T-cell (primary cell): Measurements from ENCODE around the gene TCL1A. TPM values are rescaled to one million over a fixed set of nuclear protein-coding genes. Genes with fewer than 3 reads are reported as not detected.

Source experiments
- ATAC-seq, 4 experiments: fragments of 200-7000 bp in 3 of 4; fragments of 150-1000 bp in 1 of 4; cut with Tn5 transposase; replicated peaks in 1 of 4; 1 replicate in 3 of 4; 2 replicates in 1 of 4; pipeline ENCODE4 v1.10.0; 2021; ENCODE audit warnings: moderate library complexity in 3 of 4, mild to moderate bottlenecking in 2 of 4, moderate number of reproducible peaks in 1 of 4
- CTCF ChIA-PET, 2 donors: fragments of 300-600 bp; sonication (Branson Sonifier 250); formaldehyde crosslinking; loops; one replicate each; lab custom pipeline; 2022; ENCODE audit warnings: antibody characterized with exemption in 2 of 2; lab: Charles Lee
- POLR2A ChIA-PET, 2 donors: fragments of 300-600 bp; sonication (Branson Sonifier 250); formaldehyde crosslinking; loops; one replicate each; lab custom pipeline; 2022; ENCODE audit warnings: antibody characterized with exemption in 2 of 2; lab: Charles Lee
- DNase-seq, 35 experiments: peaks; one replicate each; pipeline versions ENCODE4 v3.0.0 to v3.0.0-alpha.2; 2013 to 2023
- H3K27ac ChIP-seq: one replicate; pipeline ENCODE4 v1.5.1; 2013; ENCODE audit warnings: low read length
- H3K27me3 ChIP-seq, 2 experiments: replicated peaks in 1 of 2; 1 replicate in 1 of 2; 2 replicates in 1 of 2; pipeline versions ENCODE4 v1.6.1 to v1.7.0; 2013; ENCODE audit warnings: low read length in 1 of 2, mixed read lengths in 1 of 2; ENCODE audit not compliant: control insufficient read depth in 2 of 2, insufficient read depth in 2 of 2; ENCODE audit errors: extremely low read depth in 1 of 2
- H3K36me3 ChIP-seq, 2 donors: 1 replicate in 1 of 2; 2 replicates in 1 of 2; pipeline versions ENCODE4 v1.6.1 to v1.7.0; 2013; ENCODE audit warnings: low read length in 1 of 2; ENCODE audit not compliant: control insufficient read depth in 2 of 2, insufficient read depth in 1 of 2; ENCODE audit errors: extremely low read depth in 1 of 2
- H3K4me1 ChIP-seq, 2 experiments: 1 replicate in 1 of 2; 2 replicates in 1 of 2; pipeline versions ENCODE4 v1.6.1 to v1.7.0; 2013; ENCODE audit warnings: low read length in 2 of 2, mixed read lengths in 1 of 2; ENCODE audit not compliant: insufficient read depth in 2 of 2, control insufficient read depth in 1 of 2; ENCODE audit errors: extremely low read depth in 1 of 2
- H3K4me3 ChIP-seq, 2 donors: 1 replicate in 1 of 2; 2 replicates in 1 of 2; pipeline versions ENCODE4 v1.5.1 to v1.7.0; 2013; ENCODE audit warnings: mild to moderate bottlenecking in 2 of 2, low read length in 1 of 2, moderate library complexity in 1 of 2; ENCODE audit not compliant: control insufficient read depth in 1 of 2; ENCODE audit errors: extremely low read depth in 1 of 2
- H3K9me3 ChIP-seq: 2 replicates; pipeline ENCODE4 v1.7.0; 2013
- H3K27ac Mint-ChIP-seq, 2 donors: one replicate each; pipeline ENCODE4 v1.8.0; 2020 to 2021; ENCODE audit warnings: mild to moderate bottlenecking in 2 of 2, mixed read lengths in 2 of 2
- H3K27me3 Mint-ChIP-seq, 2 donors: one replicate each; pipeline ENCODE4 v1.8.0; 2021 to 2022; ENCODE audit warnings: mixed read lengths in 2 of 2
- H3K36me3 Mint-ChIP-seq: one replicate; pipeline ENCODE4 v1.8.0; 2021; ENCODE audit warnings: mixed read lengths
- H3K4me1 Mint-ChIP-seq, 3 donors: one replicate each; pipeline ENCODE4 v1.8.0; 2020 to 2022; ENCODE audit warnings: mixed read lengths in 3 of 3, mild to moderate bottlenecking in 1 of 3
- H3K4me3 Mint-ChIP-seq, 3 donors: one replicate each; pipeline ENCODE4 v1.8.0; 2020 to 2022; ENCODE audit warnings: mild to moderate bottlenecking in 3 of 3, mixed read lengths in 3 of 3, moderate library complexity in 3 of 3
- H3K9me3 Mint-ChIP-seq, 3 donors: one replicate each; pipeline ENCODE4 v1.8.0; 2020 to 2022; ENCODE audit warnings: mixed read lengths in 3 of 3
- WGBS: methylation state at CpG from one replicate; pipeline ENCODE4 v1.1.5; 2013; ENCODE audit warnings: missing lambda C conversion rate; ENCODE audit not compliant: insufficient coverage; 5-methylcytosine and 5-hydroxymethylcytosine counted together
- total RNA-seq, 35 experiments: library from RNA in 6 of 35; stranded (reverse) in 6 of 35; fragments of 120-200 nt in 1 of 35; gene quantifications; one replicate each; pipeline versions ENCODE4 v1.2.1 to v1.2.4 and lab custom pipeline; 2013 to 2026

The TCL1A gene
- total RNA-seq, 5 donors from 2014 or later (not counting 1 experiment from before 2014, with no cell fraction given) = 1.4 to 22.5 (median 2.6) TPM

DNA sequence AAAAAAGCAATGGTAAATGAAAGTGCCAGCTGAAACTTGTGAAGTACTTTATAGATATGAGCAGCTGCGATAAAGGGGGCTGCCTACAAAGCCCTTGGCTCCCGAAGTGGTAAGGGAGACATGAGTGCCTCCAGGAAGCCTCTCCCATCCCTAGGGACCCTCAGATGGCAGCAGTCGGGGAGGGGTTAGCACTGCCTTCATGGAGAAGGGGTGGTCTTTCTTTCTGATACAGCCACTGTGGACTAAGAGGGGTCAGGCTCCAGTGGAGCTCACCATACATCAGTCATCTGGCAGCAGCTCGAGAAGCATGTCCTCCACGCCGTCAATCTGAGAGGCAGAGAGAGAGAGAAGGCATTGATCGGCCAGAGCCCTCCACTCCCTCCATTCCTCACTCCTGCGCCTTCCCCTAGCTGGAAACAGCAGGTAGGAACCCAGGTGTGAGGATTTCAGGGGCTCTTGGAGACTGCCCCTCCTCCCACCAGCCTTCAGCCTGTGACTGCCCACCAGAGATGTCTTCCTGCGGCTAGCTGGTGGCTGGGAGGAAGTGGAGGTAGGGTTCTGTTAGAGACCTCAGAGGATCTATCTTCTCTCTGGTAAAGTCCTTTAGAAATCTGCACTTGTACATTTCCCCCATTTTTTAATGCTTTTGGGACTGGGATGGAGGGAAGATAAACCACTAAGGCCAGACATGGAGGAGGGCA lies 2.3 kb downstream of the TCL1A start:
- H3K27ac Mint-ChIP-seq = peak overlapping the region in 1 of 2 donors; percentile 27
- no peaks in the 10 kb centered on the region for H3K4me1 Mint-ChIP-seq
- H3K27me3 ChIP-seq = peaks cover 0 to 29% of the 10 kb centered on the region in 2 experiments
- no peaks in the 10 kb centered on the region for H3K9me3 Mint-ChIP-seq
- H3K27me3 Mint-ChIP-seq = peaks cover 37 to 41% of the 10 kb centered on the region in 2 donors
- no CpG with 5 or more reads among the region's 9 CpGs for WGBS
- H3K27ac ChIP-seq = no peak overlapping the region
- ChIA-PET CTCF (no interaction called here), POLR2A (interaction anchor here in 1 of 2 donors (0.6 kb wide), 1 partner anchor 21 kb away, joined by 3 read pairs; no protein-coding TSS in a partner anchor)
- H3K9me3 ChIP-seq = no peaks in the 10 kb centered on the region
- H3K4me3 ChIP-seq = no peak overlapping the region
- DNase-seq = no peak
- ATAC-seq = no peak
- H3K36me3 ChIP-seq = no peaks in the 10 kb centered on the region
- peak overlapping the region in 1 of 3 donors; percentile 53 for H3K4me3 Mint-ChIP-seq
- H3K4me1 ChIP-seq = no peaks in the 10 kb centered on the region
- H3K36me3 Mint-ChIP-seq = no peaks in the 10 kb centered on the region

DNA sequence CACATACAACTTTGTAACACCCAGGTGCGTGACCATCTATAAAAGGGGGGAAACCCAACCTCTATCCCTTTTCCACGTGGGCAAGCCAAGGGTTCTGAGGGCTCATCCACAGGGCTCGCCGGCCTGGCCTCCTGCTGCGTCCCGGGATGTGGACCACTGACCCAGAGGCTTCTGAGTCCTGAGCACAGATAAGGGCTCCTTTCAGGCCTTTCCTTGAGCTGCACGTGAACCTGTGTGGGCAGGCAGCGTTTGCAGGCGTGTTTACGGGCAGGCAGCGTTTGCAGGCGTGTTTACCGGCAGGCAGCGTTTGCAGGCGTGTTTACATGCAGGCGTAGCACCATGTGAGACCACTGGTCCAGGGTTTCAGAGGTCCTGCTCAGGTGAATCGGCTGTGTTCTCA lies 3.8 kb downstream of the TCL1A start:
- H3K36me3 Mint-ChIP-seq = no peaks in the 10 kb centered on the region
- no peaks in the 10 kb centered on the region for H3K4me1 Mint-ChIP-seq
- POLR2A ChIA-PET = no interaction called here

DNA sequence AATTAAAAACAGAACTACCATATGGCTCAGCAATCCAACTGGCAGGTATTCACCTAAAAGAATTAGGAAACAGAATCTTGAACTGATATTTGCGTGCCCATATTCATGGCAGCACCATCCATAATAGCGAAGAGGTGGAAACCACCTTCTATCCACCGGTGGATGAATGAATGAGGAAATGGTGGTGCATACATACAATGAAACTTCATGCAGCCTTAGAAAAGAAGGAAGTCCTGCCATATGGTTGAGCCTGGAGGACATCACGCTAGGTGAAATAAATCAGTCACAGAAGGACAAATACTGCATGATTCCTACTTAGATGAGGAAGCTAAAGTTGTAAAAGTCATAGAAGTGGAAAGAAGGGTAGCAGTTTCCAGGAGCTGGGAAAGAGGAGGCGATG lies 6.6 kb downstream of the TCL1A start:
- Histone ChIP-seq H3K4me1 (no peaks in the 10 kb centered on the region), H3K27me3 (peaks cover 4 to 21% of the 10 kb centered on the region in 2 experiments), H3K36me3 (no peaks in the 10 kb centered on the region), H3K9me3 (no peaks in the 10 kb centered on the region), H3K4me3 (no peak overlapping the region), H3K27ac (no peak overlapping the region)
- no peaks in the 10 kb centered on the region for H3K9me3 Mint-ChIP-seq
- DNase-seq (no peak), ATAC-seq (no peak)
- H3K27me3 Mint-ChIP-seq = peaks cover 37 to 49% of the 10 kb centered on the region in 2 donors
- H3K27ac Mint-ChIP-seq = no peak overlapping the region
- H3K36me3 Mint-ChIP-seq = no peaks in the 10 kb centered on the region
- WGBS = 10% methylated on average over 1 of the region's 5 CpGs
- ChIA-PET CTCF (no interaction called here), POLR2A (no interaction called here)
- H3K4me3 Mint-ChIP-seq = no peak overlapping the region
- H3K4me1 Mint-ChIP-seq = peaks cover 0 to 4% (median 0%) of the 10 kb centered on the region in 3 donors

More for the DNA sequence above, 3.8 kb downstream of the TCL1A start:
- H3K4me3 ChIP-seq = no peak overlapping the region
- H3K27me3 ChIP-seq = peaks cover 0 to 29% of the 10 kb centered on the region in 2 experiments
- Mint-ChIP-seq H3K27ac (no peak overlapping the region), H3K4me3 (no peak overlapping the region), H3K27me3 (peaks cover 41 to 44% of the 10 kb centered on the region in 2 donors), H3K9me3 (no peaks in the 10 kb centered on the region)
- H3K36me3 ChIP-seq = no peaks in the 10 kb centered on the region
- CTCF ChIA-PET = no interaction called here
- DNase-seq (no peak), ATAC-seq (no peak)
- no peak overlapping the region for H3K27ac ChIP-seq
- WGBS = 86% methylated on average over 17 of the region's 17 CpGs
- no peaks in the 10 kb centered on the region for H3K4me1 ChIP-seq
- H3K9me3 ChIP-seq = no peaks in the 10 kb centered on the region

DNA sequence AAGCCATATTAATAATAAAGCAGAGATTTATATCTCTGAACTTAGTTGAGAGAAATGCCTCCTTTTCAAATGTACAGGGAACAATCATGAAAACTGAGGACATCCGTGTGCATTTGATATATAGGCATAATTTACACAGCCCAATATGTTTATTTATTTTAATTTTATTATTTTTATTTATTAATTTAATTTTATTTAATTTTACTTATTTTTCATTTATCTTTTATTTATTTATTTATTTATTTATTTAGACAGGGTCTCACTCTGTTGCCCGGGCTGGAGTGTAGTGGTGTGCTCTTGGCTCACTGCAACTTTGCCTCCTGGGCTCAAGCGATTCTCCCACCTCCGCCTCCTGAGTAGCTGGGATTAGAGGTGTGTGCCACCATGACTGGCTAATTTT lies 8.4 kb downstream of the TCL1A start:
- 100% methylated on average over 3 of the region's 4 CpGs for WGBS
- Mint-ChIP-seq H3K27me3 (peaks cover 34 to 54% of the 10 kb centered on the region in 2 donors), H3K4me1 (peaks cover 0 to 4% (median 0%) of the 10 kb centered on the region in 3 donors), H3K4me3 (no peak overlapping the region), H3K36me3 (no peaks in the 10 kb centered on the region), H3K27ac (no peak overlapping the region), H3K9me3 (no peaks in the 10 kb centered on the region)
- ChIA-PET POLR2A (no interaction called here), CTCF (no interaction called here)
- Histone ChIP-seq H3K27me3 (peaks cover 7 to 14% of the 10 kb centered on the region in 2 experiments), H3K27ac (no peak overlapping the region), H3K36me3 (no peaks in the 10 kb centered on the region), H3K4me1 (no peaks in the 10 kb centered on the region), H3K9me3 (no peaks in the 10 kb centered on the region), H3K4me3 (no peak overlapping the region)
- DNase-seq (no peak), ATAC-seq (no peak)

DNA sequence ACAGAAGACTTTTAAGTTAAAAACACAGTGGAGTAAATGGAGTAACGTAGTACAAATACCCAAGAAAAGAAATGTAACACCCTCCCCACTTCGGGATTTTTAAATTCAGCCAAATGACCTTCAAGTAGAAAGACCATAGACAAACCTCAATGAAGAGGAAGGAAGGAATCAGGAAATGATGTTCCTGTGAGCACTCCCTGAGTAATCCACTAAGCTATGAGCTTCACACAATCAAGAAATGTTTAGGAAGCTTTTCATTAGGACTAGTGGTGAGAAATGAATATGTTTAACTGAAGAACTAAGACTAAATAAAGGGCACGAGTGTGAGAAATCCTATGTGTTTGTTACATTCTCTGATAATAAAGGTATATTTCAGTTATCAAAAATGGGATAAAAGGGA lies 10.1 kb downstream of the TCL1A start:
- ATAC-seq (no peak), DNase-seq (no peak)
- H3K27me3 Mint-ChIP-seq = peaks cover 29 to 55% of the 10 kb centered on the region in 2 donors
- no peaks in the 10 kb centered on the region for H3K36me3 ChIP-seq
- peaks cover 0 to 4% (median 3%) of the 10 kb centered on the region in 3 donors for H3K4me1 Mint-ChIP-seq
- peaks cover 5 to 7% of the 10 kb centered on the region in 2 experiments for H3K27me3 ChIP-seq
- H3K9me3 ChIP-seq = no peaks in the 10 kb centered on the region
- ChIA-PET POLR2A (no interaction called here), CTCF (interaction anchor here in 1 of 2 donors (0.6 kb wide), 1 partner anchor 31 kb away, joined by 3 read pairs; no protein-coding TSS in a partner anchor)
- no peak overlapping the region for H3K27ac ChIP-seq
- H3K4me1 ChIP-seq = no peaks in the 10 kb centered on the region
- no peak overlapping the region for H3K27ac Mint-ChIP-seq
- H3K9me3 Mint-ChIP-seq = no peaks in the 10 kb centered on the region
- WGBS = no CpG with 5 or more reads among the region's 3 CpGs
- no peaks in the 10 kb centered on the region for H3K36me3 Mint-ChIP-seq
- no peak overlapping the region for H3K4me3 Mint-ChIP-seq
- no peak overlapping the region for H3K4me3 ChIP-seq

DNA sequence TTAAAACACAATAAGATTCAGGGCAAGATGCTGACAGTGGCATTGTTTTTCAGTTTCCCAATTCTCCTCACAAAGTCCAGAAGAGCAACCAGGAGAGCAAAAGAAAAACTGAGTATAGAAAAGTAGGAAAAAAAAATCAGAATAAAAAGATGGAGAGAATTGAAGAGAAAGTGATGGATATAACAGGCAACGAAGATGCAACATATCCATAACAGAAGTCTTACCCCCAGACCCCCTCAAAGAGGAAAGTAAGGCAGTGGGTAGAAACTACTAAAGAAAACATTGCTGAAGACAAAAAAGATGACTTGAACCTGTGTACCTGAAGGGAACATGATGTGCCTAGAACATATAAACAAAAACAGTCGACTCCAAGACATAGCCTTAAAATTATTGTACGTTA lies 10.6 kb downstream of the TCL1A start:
- Mint-ChIP-seq H3K4me1 (peaks cover 0 to 5% (median 4%) of the 10 kb centered on the region in 3 donors), H3K36me3 (no peaks in the 10 kb centered on the region), H3K9me3 (no peaks in the 10 kb centered on the region), H3K4me3 (no peak overlapping the region), H3K27ac (no peak overlapping the region), H3K27me3 (peaks cover 28 to 56% of the 10 kb centered on the region in 2 donors)
- no peak overlapping the region for H3K27ac ChIP-seq
- no peaks in the 10 kb centered on the region for H3K4me1 ChIP-seq
- peaks cover 5 to 7% of the 10 kb centered on the region in 2 experiments for H3K27me3 ChIP-seq
- ChIA-PET POLR2A (no interaction called here), CTCF (no interaction called here)
- ATAC-seq = no peak
- no peak for DNase-seq
- H3K36me3 ChIP-seq = no peaks in the 10 kb centered on the region
- no peak overlapping the region for H3K4me3 ChIP-seq
- H3K9me3 ChIP-seq = no peaks in the 10 kb centered on the region
- WGBS = no CpG with 5 or more reads among the region's 3 CpGs
